ENCODE results near the gene DUOX2.
"Not testable (repeated sequence)": the region's sequence is repeated elsewhere in the genome, so short reads cannot be mapped to it uniquely, and the experiment has no call there.

DUOX2 gene

DNA sequence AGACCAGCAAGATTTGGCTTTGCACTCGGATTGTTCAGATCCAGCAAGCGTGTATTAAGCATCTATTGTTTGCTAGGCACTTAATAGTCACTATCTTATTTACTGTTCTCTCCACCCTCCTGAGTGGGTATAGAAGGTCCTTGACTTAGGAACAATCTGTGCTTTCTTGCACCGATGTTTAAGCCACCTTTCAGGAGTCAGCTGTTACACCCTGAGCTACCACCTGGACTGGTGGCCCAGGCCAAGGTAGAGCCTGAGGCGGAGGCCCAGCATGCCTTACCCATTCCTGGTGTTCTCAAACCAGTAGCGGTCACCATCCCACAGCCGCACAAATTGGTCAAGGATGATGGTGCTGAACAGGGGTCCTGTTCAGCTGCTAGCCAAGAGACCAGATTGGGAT is 25.8 kb upstream of the DUOX2 start:
- DNase-seq (ENCODE audit: insufficient read length, low spot score) (no peak), FAIRE-seq (no peak)
- TF ChIP-seq, protein P1, sequence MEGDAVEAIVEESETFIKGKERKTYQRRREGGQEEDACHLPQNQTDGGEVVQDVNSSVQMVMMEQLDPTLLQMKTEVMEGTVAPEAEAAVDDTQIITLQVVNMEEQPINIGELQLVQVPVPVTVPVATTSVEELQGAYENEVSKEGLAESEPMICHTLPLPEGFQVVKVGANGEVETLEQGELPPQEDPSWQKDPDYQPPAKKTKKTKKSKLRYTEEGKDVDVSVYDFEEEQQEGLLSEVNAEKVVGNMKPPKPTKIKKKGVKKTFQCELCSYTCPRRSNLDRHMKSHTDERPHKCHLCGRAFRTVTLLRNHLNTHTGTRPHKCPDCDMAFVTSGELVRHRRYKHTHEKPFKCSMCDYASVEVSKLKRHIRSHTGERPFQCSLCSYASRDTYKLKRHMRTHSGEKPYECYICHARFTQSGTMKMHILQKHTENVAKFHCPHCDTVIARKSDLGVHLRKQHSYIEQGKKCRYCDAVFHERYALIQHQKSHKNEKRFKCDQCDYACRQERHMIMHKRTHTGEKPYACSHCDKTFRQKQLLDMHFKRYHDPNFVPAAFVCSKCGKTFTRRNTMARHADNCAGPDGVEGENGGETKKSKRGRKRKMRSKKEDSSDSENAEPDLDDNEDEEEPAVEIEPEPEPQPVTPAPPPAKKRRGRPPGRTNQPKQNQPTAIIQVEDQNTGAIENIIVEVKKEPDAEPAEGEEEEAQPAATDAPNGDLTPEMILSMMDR (IDR thresholded peaks at IDR 0.05; ENCODE audit: insufficient read depth, missing control alignments), result no peak

- FAIRE-seq (no peak), DNase-seq (ENCODE audit: insufficient read length, low spot score) (no peak)
- TF ChIP-seq, protein P1 (IDR thresholded peaks at IDR 0.05; ENCODE audit: insufficient read depth, missing control alignments), result no peak
Observed at GRCh38 chr15:45138814-45139765, 25.1 kb upstream of the DUOX2 start.

DNA sequence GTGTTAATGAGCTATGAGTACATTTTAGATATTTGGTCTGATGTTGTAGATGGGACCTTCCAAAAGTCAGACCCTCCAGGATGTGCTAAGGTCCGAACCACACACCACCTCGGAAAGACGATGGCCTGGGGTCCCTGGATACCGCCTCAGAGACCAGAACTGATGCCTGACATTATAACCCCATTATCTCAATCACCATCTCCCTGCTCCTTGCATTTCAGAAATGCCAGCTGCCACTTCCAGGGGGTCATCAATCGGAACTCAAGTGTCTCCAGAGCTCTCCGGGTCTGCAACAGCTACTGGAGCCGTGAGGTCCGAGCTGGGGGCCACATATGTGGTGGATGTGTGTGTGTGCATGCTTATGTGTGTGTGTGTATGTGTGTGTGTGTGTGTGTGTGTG is 23.7 kb upstream of the DUOX2 start:
- DNase-seq (ENCODE audit: insufficient read length, low spot score), result no peak
- FAIRE-seq, result no peak
- TF ChIP-seq, protein P1 (IDR thresholded peaks at IDR 0.05; ENCODE audit: insufficient read depth, missing control alignments), result no peak

- TF ChIP-seq, protein P1 (IDR thresholded peaks at IDR 0.05; ENCODE audit: insufficient read depth, missing control alignments), result peak; percentile 14
- no peak for FAIRE-seq
- no peak for DNase-seq (ENCODE audit: insufficient read length, low spot score)
Observed at GRCh38 chr15:45136378-45136764, 22.4 kb upstream of the DUOX2 start.

DNA sequence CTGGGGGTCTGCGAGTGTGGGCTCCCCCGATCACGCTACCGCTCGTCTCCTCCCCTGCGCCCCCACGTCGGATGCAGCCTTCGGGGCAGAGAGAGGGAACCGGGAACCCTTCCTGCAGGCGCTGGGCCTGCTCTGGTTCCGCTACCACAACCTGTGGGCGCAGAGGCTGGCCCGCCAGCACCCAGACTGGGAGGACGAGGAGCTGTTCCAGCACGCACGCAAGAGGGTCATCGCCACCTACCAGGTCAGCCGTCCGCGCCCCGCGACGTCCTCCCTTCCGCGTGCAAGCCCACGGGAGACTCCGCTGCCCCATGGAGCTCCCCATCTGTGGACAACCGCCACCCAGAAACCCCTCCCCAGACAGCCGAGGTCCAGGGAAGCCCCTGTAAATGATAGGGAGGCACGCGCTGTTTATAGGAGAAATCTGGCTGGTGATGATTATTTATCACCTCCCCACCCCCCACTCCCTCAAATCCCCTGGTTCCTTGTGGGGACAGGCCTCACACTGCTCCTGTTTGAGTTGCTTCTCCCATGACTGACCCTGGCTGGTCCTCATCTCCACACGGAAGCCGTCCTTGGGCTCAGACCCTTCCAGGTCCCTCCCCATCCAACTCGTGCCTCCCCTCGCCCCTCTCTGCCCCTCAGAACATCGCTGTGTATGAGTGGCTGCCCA is 21.9 kb upstream of the DUOX2 start:
- DNase-seq (ENCODE audit: insufficient read length, low spot score); FAIRE-seq: not testable (repeated sequence)

DNA sequence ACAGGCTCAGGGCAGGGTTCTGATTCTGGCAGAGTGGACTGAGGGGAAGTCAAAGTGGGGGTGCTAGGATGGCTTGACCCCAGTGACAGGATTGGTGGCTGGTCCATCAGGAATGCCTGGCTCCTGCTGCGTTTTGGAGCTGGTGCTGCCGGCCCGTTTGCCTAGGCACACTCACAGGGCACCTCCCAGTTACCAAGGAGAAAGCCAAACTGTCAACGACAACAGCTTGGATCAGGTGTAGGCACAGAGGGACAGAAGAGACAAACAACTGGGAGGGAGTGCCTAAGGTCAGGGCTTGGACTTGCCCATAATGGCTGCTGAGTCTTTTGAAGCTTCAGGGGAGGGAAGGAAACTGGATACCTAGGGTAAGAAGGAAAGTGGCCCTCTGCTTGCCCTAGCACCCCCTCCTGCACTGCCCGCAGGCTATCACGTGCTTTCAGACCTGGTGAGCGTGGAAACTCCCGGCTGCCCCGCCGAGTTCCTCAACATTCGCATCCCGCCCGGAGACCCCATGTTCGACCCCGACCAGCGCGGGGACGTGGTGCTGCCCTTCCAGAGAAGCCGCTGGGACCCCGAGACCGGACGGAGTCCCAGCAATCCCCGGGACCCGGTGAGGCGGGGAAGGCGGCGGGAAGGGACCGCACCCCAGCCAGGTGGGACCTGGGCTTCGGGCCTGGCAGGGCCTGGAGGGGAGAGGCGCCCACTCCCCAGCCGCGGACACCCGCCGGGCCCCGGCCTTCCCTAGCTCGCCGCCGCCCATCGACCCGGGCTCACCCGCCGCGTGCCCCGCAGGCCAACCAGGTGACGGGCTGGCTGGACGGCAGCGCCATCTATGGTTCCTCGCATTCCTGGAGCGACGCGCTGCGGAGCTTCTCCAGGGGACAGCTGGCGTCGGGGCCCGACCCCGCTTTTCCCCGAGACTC is 21.0 kb upstream of the DUOX2 start:
- DNase-seq (ENCODE audit: insufficient read length, low spot score) (no peak), FAIRE-seq (no peak)
- TF ChIP-seq, protein P1 (IDR thresholded peaks at IDR 0.05; ENCODE audit: insufficient read depth, missing control alignments), result no peak

- FAIRE-seq (no peak), DNase-seq (ENCODE audit: insufficient read length, low spot score) (no peak)
- TF ChIP-seq, protein P1 (IDR thresholded peaks at IDR 0.05; ENCODE audit: insufficient read depth, missing control alignments), result no peak
Observed at GRCh38 chr15:45134046-45134445, 20.1 kb upstream of the DUOX2 start.
